DND-41 (cell line): ENCODE measurements around the gene SP7.

ENCODE experiments used
- ATAC-seq: fragments of 200-7000 bp; cut with Tn5 transposase; 3 replicates; pipeline ENCODE4 v1.9.1; 2021; ENCODE audit warnings: low read depth; ENCODE audit not compliant: insufficient read depth
- DNase-seq: peaks from one replicate; pipeline ENCODE4 v3.0.0-alpha.2; 2020
- H2AFZ ChIP-seq: 2 replicates; pipeline ENCODE4 v1.6.0; 2012; ENCODE audit warnings: low read depth, low read length
- H3K27ac ChIP-seq: 2 replicates; pipeline ENCODE4 v1.5.1; 2012; ENCODE audit warnings: low read length, inconsistent platforms
- H3K27me3 ChIP-seq: fragments of 200-600 bp; sonication (generic); 2 replicates; pipeline ENCODE4 v1.6.0; 2012; ENCODE audit warnings: low read length, mild to moderate bottlenecking, inconsistent platforms; ENCODE audit not compliant: insufficient read depth, poor library complexity
- H3K36me3 ChIP-seq: 2 replicates; pipeline ENCODE4 v1.5.1; 2012; ENCODE audit warnings: low read length, inconsistent platforms; ENCODE audit not compliant: insufficient read depth
- H3K4me1 ChIP-seq: 2 replicates; pipeline ENCODE4 v1.5.1; 2012; ENCODE audit warnings: mild to moderate bottlenecking, low read length; ENCODE audit not compliant: insufficient read depth
- H3K4me2 ChIP-seq: 2 replicates; pipeline ENCODE4 v1.6.0; 2012; ENCODE audit warnings: mild to moderate bottlenecking, moderate library complexity, low read length, inconsistent platforms; ENCODE audit not compliant: insufficient read depth
- H3K4me3 ChIP-seq, 2 experiments: fragments of 200-600 bp in 1 of 2; shearing (Covaris generic) in 1 of 2; 2 replicates each; pipeline ENCODE4 v1.5.1; 2012 to 2016; ENCODE audit warnings: inconsistent platforms in 2 of 2, low read length in 2 of 2, mild to moderate bottlenecking in 2 of 2, low read depth in 1 of 2, moderate library complexity in 1 of 2
- H3K79me2 ChIP-seq: 2 replicates; pipeline ENCODE4 v1.6.0; 2012; ENCODE audit warnings: low read length, inconsistent platforms; ENCODE audit not compliant: insufficient read depth
- H3K9ac ChIP-seq: 2 replicates; pipeline ENCODE4 v1.6.0; 2012; ENCODE audit warnings: low read depth, mild to moderate bottlenecking, inconsistent platforms, low read length, moderate library complexity
- H3K9me3 ChIP-seq: 2 replicates; pipeline ENCODE4 v1.5.1; 2012; ENCODE audit warnings: low read length, moderate library complexity, mild to moderate bottlenecking, inconsistent platforms; ENCODE audit not compliant: insufficient read depth, severe bottlenecking
- H4K20me1 ChIP-seq: 2 replicates; pipeline ENCODE4 v1.6.0; 2012; ENCODE audit warnings: low read length; ENCODE audit not compliant: insufficient read depth
- CTCF ChIP-seq: IDR thresholded peaks from 2 replicates; pipeline ENCODE4 v1.5.1; 2012; ENCODE audit warnings: borderline replicate concordance, low read length, moderate library complexity, mild to moderate bottlenecking; ENCODE audit not compliant: poor library complexity, severe bottlenecking; ENCODE audit errors: extremely low read depth
- EZH2 ChIP-seq: IDR thresholded peaks from 3 replicates; pipeline ENCODE4 v1.6.1; 2012; ENCODE audit warnings: borderline replicate concordance, low read depth, mild to moderate bottlenecking, moderate library complexity, low read length, inconsistent platforms; ENCODE audit not compliant: severe bottlenecking

The SP7 gene

GRCh38 chr12:53344487-53344823 lies 8.3 kb upstream of the SP7 start:
- TF ChIP-seq CTCF, result no peak
- TF ChIP-seq EZH2, result peak; percentile 65
- Histone ChIP-seq H3K9ac (no peak overlapping the region; the same call in 1 of the 2 replicates), H2AFZ (no peak overlapping the region)

DNA sequence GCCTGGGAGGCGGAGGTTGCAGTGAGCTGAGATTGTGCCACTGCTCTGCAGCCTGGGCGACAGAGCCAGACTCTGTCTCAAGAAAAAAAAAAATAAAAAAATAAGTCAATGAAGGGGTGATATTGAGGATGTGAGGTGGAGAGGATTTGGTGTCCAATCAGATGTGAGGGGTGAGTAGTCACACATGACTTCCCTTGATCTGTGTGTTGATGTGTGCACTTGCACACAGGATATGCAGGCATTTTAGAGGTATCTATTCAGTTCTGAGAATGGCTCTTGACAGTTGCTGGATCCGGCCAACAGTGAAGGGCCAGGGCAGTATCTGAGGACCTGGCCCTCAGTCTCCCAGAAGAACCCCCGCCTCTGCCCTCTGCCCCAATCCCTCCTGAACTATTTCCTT lies 7.8 kb upstream of the SP7 start:
- ATAC-seq (no peak), DNase-seq (no peak)
- Histone ChIP-seq H4K20me1 (no peaks in the 10 kb centered on the region), H3K79me2 (no peaks in the 10 kb centered on the region), H2AFZ (no peak overlapping the region), H3K9ac (no peak overlapping the region; the same call in 1 of the 2 replicates), H3K9me3 (no peaks in the 10 kb centered on the region), H3K27ac (no peak overlapping the region), H3K4me3 (no peak overlapping the region), H3K27me3 (peaks cover 31% of the 10 kb centered on the region), H3K4me2 (peak overlapping the region; percentile 99; the same call in 1 of the 2 replicates), H3K36me3 (no peaks in the 10 kb centered on the region), H3K4me1 (peaks cover 18% of the 10 kb centered on the region)
- TF ChIP-seq EZH2 (no peak), CTCF (no peak)

More at GRCh38 chr12:53344487-53344823, 8.3 kb upstream of the SP7 start:
- H3K9me3 ChIP-seq, result no peaks in the 10 kb centered on the region
- H3K4me2 ChIP-seq, result peak overlapping the region; percentile 99
- H3K27me3 ChIP-seq, result peaks cover 31% of the 10 kb centered on the region
- no peaks in the 10 kb centered on the region for H3K36me3 ChIP-seq
- ATAC-seq (peak; percentile 6; the same call in 1 of the 3 replicates), DNase-seq (no peak)
- H3K27ac ChIP-seq, result no peak overlapping the region
- H3K4me1 ChIP-seq, result peaks cover 18% of the 10 kb centered on the region
- peak overlapping the region in 1 of 2 experiments; percentile 27; a peak in 2 of 4 replicates for H3K4me3 ChIP-seq
- H3K79me2 ChIP-seq, result no peaks in the 10 kb centered on the region
- no peaks in the 10 kb centered on the region for H4K20me1 ChIP-seq

DNA sequence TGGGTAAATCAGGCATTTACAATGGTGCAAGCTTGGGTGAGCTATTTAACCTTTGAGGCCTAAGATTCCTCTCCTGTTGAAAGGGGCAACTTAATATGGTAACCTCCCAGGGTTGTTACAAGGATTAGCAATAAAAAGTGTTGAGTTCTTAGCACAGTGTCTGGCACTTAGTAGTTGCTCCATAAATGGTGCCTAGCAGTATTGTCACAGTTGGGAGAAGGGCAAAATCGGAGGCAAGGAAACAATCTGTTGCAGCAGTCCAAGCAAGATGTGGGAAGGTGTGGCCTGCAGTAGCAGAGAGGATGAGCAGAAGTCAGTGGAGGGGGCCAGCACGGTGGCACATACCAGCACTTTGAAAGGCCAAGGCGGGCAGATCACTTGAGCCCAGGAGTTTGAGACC lies 7.3 kb upstream of the SP7 start:
- H3K9ac ChIP-seq, result no peak overlapping the region
- H3K27me3 ChIP-seq, result peaks cover 35% of the 10 kb centered on the region
- no peaks in the 10 kb centered on the region for H3K79me2 ChIP-seq
- no peak overlapping the region for H3K27ac ChIP-seq
- no peaks in the 10 kb centered on the region for H3K9me3 ChIP-seq
- DNase-seq (no peak), ATAC-seq (no peak)
- TF ChIP-seq CTCF, result no peak
- no peak for TF ChIP-seq EZH2
- H3K4me1 ChIP-seq, result peaks cover 18% of the 10 kb centered on the region
- H3K36me3 ChIP-seq, result no peaks in the 10 kb centered on the region
- H3K4me2 ChIP-seq, result no peak overlapping the region
- H4K20me1 ChIP-seq, result no peaks in the 10 kb centered on the region
- no peak overlapping the region for H3K4me3 ChIP-seq
- no peak overlapping the region for H2AFZ ChIP-seq

- peaks cover 11% of the 10 kb centered on the region for H3K4me1 ChIP-seq
- TF ChIP-seq CTCF, result no peak
- TF ChIP-seq EZH2, result no peak
- H4K20me1 ChIP-seq, result no peaks in the 10 kb centered on the region
- peaks cover 55% of the 10 kb centered on the region for H3K27me3 ChIP-seq
- no peak overlapping the region for H3K9ac ChIP-seq
- no peak overlapping the region for H3K27ac ChIP-seq
- H3K4me3 ChIP-seq, result no peak overlapping the region
- DNase-seq (no peak), ATAC-seq (no peak)
- H2AFZ ChIP-seq, result no peak overlapping the region
- no peaks in the 10 kb centered on the region for H3K9me3 ChIP-seq
- H3K79me2 ChIP-seq, result no peaks in the 10 kb centered on the region
- H3K4me2 ChIP-seq, result no peak overlapping the region
- no peaks in the 10 kb centered on the region for H3K36me3 ChIP-seq
These were observed 4.2 kb upstream of the SP7 start for GRCh38 chr12:53340398-53340797.
